ENCODE data around the gene SDK1. TPM values are rescaled to one million over a fixed set of nuclear protein-coding genes. Genes with fewer than 3 reads are reported as not detected.

SDK1 gene
- total and polyA plus RNA-seq, 12 donors: 1.0 to 5.3 (median 3.2) TPM

- no peak overlapping the region for H3K4me3 ChIP-seq
- H3K27ac ChIP-seq: no peak overlapping the region
- no peaks in the 10 kb centered on the region for H3K27me3 ChIP-seq
- no peaks in the 10 kb centered on the region for H3K4me1 ChIP-seq
- WGBS, 2 donors: 71 to 73% methylated on average over 12 of the region's 12 CpGs
- ATAC-seq (no peak), DNase-seq (no peak)
- no peaks in the 10 kb centered on the region for H3K36me3 ChIP-seq
- H3K9me3 ChIP-seq: no peaks in the 10 kb centered on the region
- intact Hi-C loops (cut with DNase I): no loop called here
- TF ChIP-seq, protein P1, sequence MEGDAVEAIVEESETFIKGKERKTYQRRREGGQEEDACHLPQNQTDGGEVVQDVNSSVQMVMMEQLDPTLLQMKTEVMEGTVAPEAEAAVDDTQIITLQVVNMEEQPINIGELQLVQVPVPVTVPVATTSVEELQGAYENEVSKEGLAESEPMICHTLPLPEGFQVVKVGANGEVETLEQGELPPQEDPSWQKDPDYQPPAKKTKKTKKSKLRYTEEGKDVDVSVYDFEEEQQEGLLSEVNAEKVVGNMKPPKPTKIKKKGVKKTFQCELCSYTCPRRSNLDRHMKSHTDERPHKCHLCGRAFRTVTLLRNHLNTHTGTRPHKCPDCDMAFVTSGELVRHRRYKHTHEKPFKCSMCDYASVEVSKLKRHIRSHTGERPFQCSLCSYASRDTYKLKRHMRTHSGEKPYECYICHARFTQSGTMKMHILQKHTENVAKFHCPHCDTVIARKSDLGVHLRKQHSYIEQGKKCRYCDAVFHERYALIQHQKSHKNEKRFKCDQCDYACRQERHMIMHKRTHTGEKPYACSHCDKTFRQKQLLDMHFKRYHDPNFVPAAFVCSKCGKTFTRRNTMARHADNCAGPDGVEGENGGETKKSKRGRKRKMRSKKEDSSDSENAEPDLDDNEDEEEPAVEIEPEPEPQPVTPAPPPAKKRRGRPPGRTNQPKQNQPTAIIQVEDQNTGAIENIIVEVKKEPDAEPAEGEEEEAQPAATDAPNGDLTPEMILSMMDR (IDR thresholded peaks at IDR 0.05): no peak
Measured at GRCh38 chr7:3345699-3346481, 44.8 kb downstream of the SDK1 start.

GRCh38 chr7:3349126-3349525, 48.1 kb downstream of the SDK1 start:
- Histone ChIP-seq H3K4me1 (no peaks in the 10 kb centered on the region), H3K36me3 (no peaks in the 10 kb centered on the region), H3K4me3 (no peak overlapping the region), H3K27ac (no peak overlapping the region), H3K9me3 (no peaks in the 10 kb centered on the region), H3K27me3 (no peaks in the 10 kb centered on the region)
- ATAC-seq (no peak), DNase-seq (no peak)
- intact Hi-C loops (cut with DNase I): no loop called here
- TF ChIP-seq, protein P1 (IDR thresholded peaks at IDR 0.05): no peak
- WGBS, 2 donors: 60 to 61% methylated on average over 2 of the region's 2 CpGs

DNA sequence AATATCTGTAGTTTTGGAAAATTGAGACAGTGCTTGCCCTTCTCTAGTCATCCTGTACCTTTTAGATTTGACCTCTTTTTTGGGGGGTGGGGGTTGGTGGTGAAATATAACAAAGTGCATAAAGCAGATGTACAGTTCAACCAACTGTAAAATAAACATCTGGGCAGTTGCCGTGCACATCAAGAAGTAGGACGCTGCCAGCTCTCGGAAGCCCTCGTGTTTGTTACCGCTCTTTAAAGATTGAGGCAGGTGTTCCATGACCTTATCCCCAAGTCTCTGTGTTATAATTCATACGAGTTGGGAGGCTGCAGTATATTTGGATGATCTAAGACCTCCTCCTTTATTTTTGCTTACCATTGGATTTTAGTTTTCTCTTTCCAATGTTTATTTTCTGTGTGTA, 55.1 kb downstream of the SDK1 start:
- no peaks in the 10 kb centered on the region for H3K36me3 ChIP-seq
- H3K9me3 ChIP-seq: no peaks in the 10 kb centered on the region
- H3K4me3 ChIP-seq: no peak overlapping the region
- intact Hi-C loops (cut with DNase I): no loop called here
- ATAC-seq (no peak), DNase-seq (no peak)
- H3K27me3 ChIP-seq: no peaks in the 10 kb centered on the region
- WGBS, 2 donors: 88 to 95% methylated on average over 6 of the region's 6 CpGs
- H3K27ac ChIP-seq: no peak overlapping the region
- TF ChIP-seq, protein P1 (IDR thresholded peaks at IDR 0.05): no peak
- no peaks in the 10 kb centered on the region for H3K4me1 ChIP-seq

- no peaks in the 10 kb centered on the region for H3K36me3 ChIP-seq
- no peaks in the 10 kb centered on the region for H3K27me3 ChIP-seq
- no peak overlapping the region for H3K27ac ChIP-seq
- TF ChIP-seq, protein P1 (IDR thresholded peaks at IDR 0.05): no peak
- H3K4me1 ChIP-seq: no peaks in the 10 kb centered on the region
- WGBS, 2 donors: 84 to 86% methylated on average over 5 of the region's 5 CpGs
- DNase-seq: no peak
- ATAC-seq: no peak
- no peak overlapping the region for H3K4me3 ChIP-seq
- intact Hi-C loops (cut with DNase I): no loop called here
- no peaks in the 10 kb centered on the region for H3K9me3 ChIP-seq
Measured at GRCh38 chr7:3358991-3359390, 57.9 kb downstream of the SDK1 start.

Measured in heart right ventricle (tissue), 16 donors.